BLaER1 treated with 17β-estradiol and CSF1 and Interleukin-3, amounts not matched to agents 10 nM and 100 nM (cell line): ENCODE results near the gene ADK.

ENCODE experiments used
- H3K27ac ChIP-seq, 11 experiments: shearing (Covaris generic); formaldehyde crosslinking; 2 replicates each; pipeline ENCODE4 v1.8.1; 2022
- H3K27me3 ChIP-seq, 11 experiments: shearing (Covaris generic); formaldehyde crosslinking; 2 replicates each; pipeline ENCODE4 v1.8.1; 2022
- H3K36me3 ChIP-seq, 11 experiments: shearing (Covaris generic); formaldehyde crosslinking; 2 replicates each; pipeline ENCODE4 v1.8.1; 2022
- H3K4me1 ChIP-seq, 10 experiments: shearing (Covaris generic); formaldehyde crosslinking; 2 replicates each; pipeline ENCODE4 v1.8.1; 2022
- H3K4me2 ChIP-seq, 11 experiments: shearing (Covaris generic); formaldehyde crosslinking; 2 replicates each; pipeline ENCODE4 v1.8.1; 2022
- H3K4me3 ChIP-seq, 10 experiments: shearing (Covaris generic); formaldehyde crosslinking; 2 replicates each; pipeline ENCODE4 v1.8.1; 2022
- H3K9ac ChIP-seq, 11 experiments: shearing (Covaris generic); formaldehyde crosslinking; 2 replicates each; pipeline ENCODE4 v1.8.1; 2022
- H3K9me3 ChIP-seq, 11 experiments: shearing (Covaris generic); formaldehyde crosslinking; replicated peaks in 1 of 11; 2 replicates each; pipeline ENCODE4 v1.8.1; 2022
- H4K20me1 ChIP-seq, 11 experiments: shearing (Covaris generic); formaldehyde crosslinking; 2 replicates each; pipeline ENCODE4 v1.8.1; 2022
- Cebpa-rat ChIP-seq, 11 experiments: shearing (Covaris generic); IDR thresholded peaks; 2 replicates each; pipeline ENCODE4 v1.8.1; 2022

The ADK gene

DNA sequence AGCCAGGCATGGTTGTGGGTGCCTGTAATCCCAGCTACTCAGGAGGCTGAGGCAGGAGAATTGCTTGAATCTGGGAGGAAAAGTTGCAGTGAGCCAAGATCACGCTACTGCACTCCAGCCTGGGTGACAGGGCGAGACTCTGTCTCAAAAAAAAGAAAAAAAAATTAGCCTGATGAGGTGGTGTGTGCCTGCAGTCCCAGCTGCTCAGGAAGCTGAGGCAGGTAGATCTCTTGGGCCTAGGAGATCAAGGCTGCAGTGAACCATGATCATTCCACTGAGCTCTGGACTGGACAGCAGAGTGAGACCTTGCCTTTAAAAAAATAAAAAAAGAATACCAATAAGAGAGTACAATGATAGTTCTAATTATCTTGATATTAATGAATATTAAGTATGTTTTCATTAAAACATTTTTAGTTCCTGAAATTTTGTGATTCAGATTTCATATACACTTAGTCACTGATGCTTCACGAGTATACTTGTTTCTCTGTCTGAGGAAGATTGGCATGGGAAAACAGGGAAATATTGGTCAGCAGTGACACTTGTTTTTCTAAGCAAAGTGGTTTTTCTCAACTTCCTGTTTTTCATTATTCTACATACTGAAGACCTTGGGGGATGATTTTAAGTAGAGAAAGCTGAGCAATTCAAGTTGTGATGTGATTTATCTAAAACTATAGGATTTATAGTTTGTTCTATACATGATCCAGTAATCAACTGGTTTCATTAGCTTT lies 76.8 kb downstream of the ADK start:
- Histone ChIP-seq H3K4me2 (peak overlapping the region; percentile 9 to 90 (median 66)), H3K4me3 (no peak overlapping the region), H3K9ac (peak overlapping the region in 6 of 11 experiments; percentile 16 to 64 (median 50); a peak in 6 of 22 replicates), H3K36me3 (peaks cover 0 to 20% (median 6%) of the 10 kb centered on the region in 11 experiments; a peak in 13 of 22 replicates), H4K20me1 (peaks cover 0 to 5% (median 0%) of the 10 kb centered on the region in 11 experiments; a peak in 1 of 22 replicates), H3K9me3 (no peaks in the 10 kb centered on the region), H3K27ac (peak overlapping the region in 9 of 11 experiments; percentile 39 to 82 (median 63); a peak in 14 of 22 replicates), H3K27me3 (no peaks in the 10 kb centered on the region), H3K4me1 (peaks cover 11 to 33% (median 18%) of the 10 kb centered on the region in 10 experiments)
- no peak for TF ChIP-seq Cebpa-rat (IDR thresholded peaks at IDR 0.05)

DNA sequence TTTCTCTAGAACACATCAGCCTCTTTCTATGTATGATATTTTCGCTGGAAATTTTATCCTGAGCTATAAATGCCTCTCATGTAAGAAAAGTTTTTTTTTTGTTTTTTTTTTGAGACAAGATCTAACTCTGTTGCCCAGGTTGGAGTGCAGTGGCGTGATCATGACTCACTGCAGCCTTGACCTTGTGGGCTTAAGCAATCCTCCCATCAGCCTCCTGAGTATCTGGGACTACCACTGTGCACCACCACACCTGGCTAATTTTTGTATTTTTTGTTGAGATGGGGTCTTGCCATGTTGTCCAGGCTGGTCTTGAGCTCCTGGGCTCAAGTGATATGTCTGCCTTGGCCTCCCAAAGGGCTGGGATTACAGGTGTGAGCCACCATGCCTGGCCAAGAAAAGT lies 80.4 kb downstream of the ADK start:
- H3K36me3 ChIP-seq, result peaks cover 0 to 7% (median 0%) of the 10 kb centered on the region in 11 experiments; a peak in 5 of 22 replicates
- peaks cover 11 to 33% (median 18%) of the 10 kb centered on the region in 10 experiments for H3K4me1 ChIP-seq
- no peak overlapping the region for H3K4me3 ChIP-seq
- no peak overlapping the region for H3K9ac ChIP-seq
- no peak for TF ChIP-seq Cebpa-rat (IDR thresholded peaks at IDR 0.05)
- no peak overlapping the region for H3K27ac ChIP-seq
- peak overlapping the region in 2 of 11 experiments; percentile 5 to 33; a peak in 1 of 22 replicates for H3K4me2 ChIP-seq
- H3K9me3 ChIP-seq, result no peaks in the 10 kb centered on the region
- H4K20me1 ChIP-seq, result peaks cover 0 to 33% (median 8%) of the 10 kb centered on the region in 11 experiments; a peak in 6 of 22 replicates
- no peaks in the 10 kb centered on the region for H3K27me3 ChIP-seq

DNA sequence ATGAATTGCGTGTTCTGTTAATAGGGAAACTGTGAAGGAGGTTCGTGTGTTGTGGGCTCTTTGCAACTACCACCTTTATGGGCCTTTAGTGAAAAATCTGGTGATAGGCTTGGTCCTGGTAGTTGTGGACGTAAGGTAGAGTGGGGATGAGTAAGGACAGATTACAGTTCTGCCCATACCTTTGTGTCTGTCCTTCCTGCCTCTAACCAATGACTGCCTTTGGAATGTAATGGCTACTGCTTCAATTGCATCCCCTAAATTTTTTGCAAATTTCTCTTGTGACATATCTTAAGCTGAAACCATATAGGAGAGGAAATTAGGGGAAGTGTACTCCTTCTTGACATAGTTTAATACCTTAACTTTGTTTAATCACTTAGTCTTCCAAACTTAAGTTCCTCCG lies 82.3 kb downstream of the ADK start:
- no peaks in the 10 kb centered on the region for H3K27me3 ChIP-seq
- no peak overlapping the region for H3K4me2 ChIP-seq
- peaks cover 0 to 45% (median 8%) of the 10 kb centered on the region in 11 experiments; a peak in 7 of 22 replicates for H4K20me1 ChIP-seq
- no peaks in the 10 kb centered on the region for H3K9me3 ChIP-seq
- H3K4me3 ChIP-seq, result no peak overlapping the region
- no peak overlapping the region for H3K27ac ChIP-seq
- no peak for TF ChIP-seq Cebpa-rat (IDR thresholded peaks at IDR 0.05)
- peaks cover 0 to 21% (median 9%) of the 10 kb centered on the region in 10 experiments; a peak in 14 of 20 replicates for H3K4me1 ChIP-seq
- H3K36me3 ChIP-seq, result peaks cover 0 to 10% (median 0%) of the 10 kb centered on the region in 11 experiments; a peak in 6 of 22 replicates
- peak overlapping the region in 1 of 11 experiments; percentile 16; a peak in 1 of 22 replicates for H3K9ac ChIP-seq

DNA sequence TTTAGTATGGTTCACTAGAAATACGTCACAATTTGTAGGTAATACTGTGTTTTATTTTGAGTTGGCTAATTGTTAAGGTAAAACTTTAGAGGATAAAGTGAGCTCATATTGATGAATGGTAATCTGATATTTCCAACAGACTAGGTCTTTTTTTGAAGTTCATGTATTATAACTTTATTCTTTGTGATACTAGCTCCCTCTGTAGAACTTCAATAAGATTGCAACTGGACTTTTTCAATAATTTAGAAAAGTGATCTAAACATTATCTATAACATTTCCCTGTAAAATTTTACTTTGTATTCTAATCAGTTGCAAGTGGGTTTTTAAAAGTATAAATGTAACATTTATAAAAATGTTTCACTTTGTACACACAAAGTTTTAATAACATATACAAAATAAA lies 83.5 kb downstream of the ADK start:
- Histone ChIP-seq H4K20me1 (peaks cover 0 to 46% (median 11%) of the 10 kb centered on the region in 11 experiments; a peak in 8 of 22 replicates), H3K4me3 (no peak overlapping the region), H3K9me3 (no peaks in the 10 kb centered on the region), H3K4me1 (peaks cover 0 to 15% (median 6%) of the 10 kb centered on the region in 10 experiments; a peak in 10 of 20 replicates), H3K4me2 (no peak overlapping the region), H3K27me3 (no peaks in the 10 kb centered on the region), H3K36me3 (peaks cover 0 to 10% (median 0%) of the 10 kb centered on the region in 11 experiments; a peak in 6 of 22 replicates), H3K9ac (no peak overlapping the region), H3K27ac (no peak overlapping the region)
- TF ChIP-seq Cebpa-rat (IDR thresholded peaks at IDR 0.05), result no peak

DNA sequence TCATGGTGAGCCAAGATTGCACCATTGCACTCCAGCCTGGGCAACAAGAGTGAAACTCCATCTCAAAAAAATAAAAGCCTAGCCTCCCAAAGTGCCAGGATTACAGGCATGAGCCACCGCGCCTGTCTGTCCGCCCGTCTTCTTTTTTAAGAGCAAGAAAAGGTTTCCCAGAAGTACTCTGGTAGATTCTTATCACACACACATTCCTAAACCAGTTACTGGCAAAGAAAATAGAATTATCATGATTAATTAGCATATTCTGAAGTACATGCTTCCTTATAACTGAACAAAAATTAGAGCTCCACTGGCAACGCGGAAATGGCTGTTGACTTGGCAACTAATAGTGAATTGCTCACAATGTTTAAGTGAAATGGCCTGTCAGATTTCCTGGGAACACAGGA lies 87.0 kb downstream of the ADK start:
- Histone ChIP-seq H3K9ac (no peak overlapping the region), H3K36me3 (peaks cover 4 to 17% (median 8%) of the 10 kb centered on the region in 11 experiments; a peak in 21 of 22 replicates), H4K20me1 (peaks cover 0 to 53% (median 32%) of the 10 kb centered on the region in 11 experiments; a peak in 14 of 22 replicates), H3K9me3 (no peaks in the 10 kb centered on the region), H3K27me3 (no peaks in the 10 kb centered on the region), H3K4me3 (no peak overlapping the region), H3K4me1 (peaks cover 0 to 10% (median 0%) of the 10 kb centered on the region in 10 experiments; a peak in 5 of 20 replicates), H3K4me2 (no peak overlapping the region), H3K27ac (no peak overlapping the region)
- no peak for TF ChIP-seq Cebpa-rat (IDR thresholded peaks at IDR 0.05)

DNA sequence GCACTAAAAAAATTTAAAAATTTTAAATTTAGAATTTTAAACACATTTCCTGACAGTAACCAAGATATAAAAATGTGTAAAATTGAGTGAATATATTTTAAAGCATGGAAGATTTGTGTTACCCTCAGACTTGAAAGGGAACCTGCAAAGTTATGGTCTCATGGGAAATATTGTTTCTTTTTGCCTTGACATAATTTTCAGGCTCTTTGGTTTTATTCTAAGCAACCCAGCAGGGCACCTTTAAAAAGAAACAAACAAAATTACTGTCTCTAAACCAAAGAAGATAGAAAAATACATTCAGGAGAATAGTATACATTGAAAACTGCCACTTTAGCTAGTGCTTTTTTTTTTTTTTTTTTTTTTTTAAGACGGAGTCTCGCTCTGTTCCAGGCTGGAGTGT lies 87.5 kb downstream of the ADK start:
- Histone ChIP-seq H3K4me2 (no peak overlapping the region), H3K4me1 (peaks cover 0 to 10% (median 0%) of the 10 kb centered on the region in 10 experiments; a peak in 4 of 20 replicates), H4K20me1 (peaks cover 0 to 54% (median 31%) of the 10 kb centered on the region in 11 experiments; a peak in 15 of 22 replicates), H3K9me3 (no peaks in the 10 kb centered on the region), H3K9ac (no peak overlapping the region), H3K4me3 (no peak overlapping the region), H3K27me3 (no peaks in the 10 kb centered on the region), H3K36me3 (peaks cover 8 to 22% (median 12%) of the 10 kb centered on the region in 11 experiments), H3K27ac (no peak overlapping the region)
- no peak for TF ChIP-seq Cebpa-rat (IDR thresholded peaks at IDR 0.05)

DNA sequence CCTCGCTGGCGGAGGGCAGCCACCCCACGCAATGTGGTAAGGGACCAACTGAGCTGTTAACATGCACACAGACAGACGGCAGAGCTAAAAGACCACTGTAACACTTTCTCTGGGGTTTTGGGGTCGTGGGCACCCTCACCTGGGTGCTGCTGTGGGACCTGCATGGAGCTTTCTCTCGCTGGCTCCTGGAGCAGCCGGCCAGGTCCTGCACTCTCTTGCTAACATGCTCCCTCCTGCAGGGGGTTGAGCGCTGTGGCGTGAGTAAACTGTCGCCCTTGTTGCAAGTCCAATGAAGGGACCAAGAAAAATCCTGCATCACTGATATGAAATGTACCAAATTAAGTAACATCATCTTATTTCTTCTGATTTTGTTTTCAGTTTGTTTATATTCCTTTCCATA lies 92.0 kb downstream of the ADK start:
- Histone ChIP-seq H3K36me3 (peaks cover 10 to 18% (median 14%) of the 10 kb centered on the region in 11 experiments), H4K20me1 (peaks cover 0 to 34% (median 22%) of the 10 kb centered on the region in 11 experiments; a peak in 14 of 22 replicates), H3K4me2 (no peak overlapping the region), H3K4me1 (peaks cover 0 to 8% (median 0%) of the 10 kb centered on the region in 10 experiments; a peak in 4 of 20 replicates), H3K9ac (no peak overlapping the region), H3K27ac (no peak overlapping the region), H3K4me3 (no peak overlapping the region), H3K9me3 (no peaks in the 10 kb centered on the region), H3K27me3 (no peaks in the 10 kb centered on the region)
- no peak for TF ChIP-seq Cebpa-rat (IDR thresholded peaks at IDR 0.05)

DNA sequence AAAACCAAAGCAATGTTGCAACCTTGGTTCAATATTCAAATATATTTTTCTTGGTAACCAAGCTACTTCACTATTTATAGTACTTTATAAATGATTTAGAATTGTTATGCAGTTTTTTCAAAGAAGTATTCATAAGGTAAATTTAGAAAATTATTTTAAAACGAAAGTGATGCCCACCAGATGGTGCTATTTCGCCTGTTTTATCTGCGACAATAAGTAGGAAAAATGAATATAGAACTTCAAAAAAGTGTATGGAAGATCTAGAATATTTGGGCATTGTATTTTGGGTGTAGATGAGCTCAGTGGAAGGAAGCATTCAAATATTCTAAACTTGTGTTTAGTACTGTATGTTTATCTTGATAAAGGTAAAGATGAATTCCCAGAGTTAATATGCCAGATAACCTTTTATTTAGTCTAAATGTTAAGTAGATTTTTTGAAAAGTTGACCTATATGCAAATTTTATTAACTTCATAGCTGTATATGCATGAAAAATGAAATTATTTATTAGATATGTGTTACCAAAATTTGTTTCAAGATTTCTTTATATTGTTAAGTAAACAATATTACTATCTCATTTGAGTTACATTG lies 93.2 kb downstream of the ADK start:
- peaks cover 0 to 34% (median 25%) of the 10 kb centered on the region in 11 experiments; a peak in 14 of 22 replicates for H4K20me1 ChIP-seq
- H3K36me3 ChIP-seq, result peaks cover 9 to 18% (median 14%) of the 10 kb centered on the region in 11 experiments
- H3K4me2 ChIP-seq, result no peak overlapping the region
- no peaks in the 10 kb centered on the region for H3K27me3 ChIP-seq
- no peak overlapping the region for H3K27ac ChIP-seq
- TF ChIP-seq Cebpa-rat (IDR thresholded peaks at IDR 0.05), result no peak
- no peak overlapping the region for H3K9ac ChIP-seq
- H3K4me1 ChIP-seq, result no peaks in the 10 kb centered on the region
- no peaks in the 10 kb centered on the region for H3K9me3 ChIP-seq
- H3K4me3 ChIP-seq, result no peak overlapping the region

DNA sequence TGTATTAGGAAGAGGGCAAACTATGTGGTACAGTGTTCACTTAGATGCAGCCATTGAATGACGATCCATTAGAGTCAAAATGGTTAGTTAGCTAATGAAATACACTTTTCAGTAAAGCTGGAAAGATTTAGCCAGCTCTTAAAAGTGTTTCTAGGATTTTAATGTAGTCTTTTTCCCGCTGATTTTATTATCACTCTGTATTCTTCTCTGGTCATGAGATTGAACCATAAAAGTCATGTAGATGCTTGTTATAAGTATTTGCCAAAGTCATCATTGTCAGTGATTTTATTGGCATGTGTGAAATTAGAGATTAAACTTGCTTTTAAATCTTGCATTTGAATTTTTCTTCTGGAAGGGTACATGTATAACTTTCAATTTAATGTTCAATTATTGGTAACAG lies 93.8 kb downstream of the ADK start:
- no peak overlapping the region for H3K27ac ChIP-seq
- H3K9me3 ChIP-seq, result no peaks in the 10 kb centered on the region
- TF ChIP-seq Cebpa-rat (IDR thresholded peaks at IDR 0.05), result no peak
- H3K27me3 ChIP-seq, result no peaks in the 10 kb centered on the region
- no peak overlapping the region for H3K4me2 ChIP-seq
- H3K4me3 ChIP-seq, result no peak overlapping the region
- no peaks in the 10 kb centered on the region for H3K4me1 ChIP-seq
- H4K20me1 ChIP-seq, result peaks cover 0 to 31% (median 21%) of the 10 kb centered on the region in 11 experiments; a peak in 14 of 22 replicates
- H3K36me3 ChIP-seq, result peaks cover 9 to 16% (median 14%) of the 10 kb centered on the region in 11 experiments
- H3K9ac ChIP-seq, result no peak overlapping the region
